Skin of body (tissue), 2 donors: ENCODE data around the gene ACBD3. TPM values are rescaled to one million over a fixed set of nuclear protein-coding genes. Genes with fewer than 3 reads are reported as not detected.

ENCODE experiments used
- DNase-seq: peaks from one replicate; lab custom pipeline; 2025; lab: John Stamatoyannopoulos, UW
- total RNA-seq: library from RNA; depleted of rRNA; stranded (reverse); fragments of >200 nt; gene quantifications from one replicate; pipeline ENCODE4 v1.2.3, GENCODE V29; 2014

Gene ACBD3
- total RNA-seq, 1 donor from 2014 or later = 55.1 TPM

GRCh38 chr1:226202246-226202645, 15.7 kb upstream of the ACBD3 start:
- no peak for DNase-seq

GRCh38 chr1:226201029-226201593, 14.6 kb upstream of the ACBD3 start:
- no peak for DNase-seq

GRCh38 chr1:226199971-226200370, 13.4 kb upstream of the ACBD3 start:
- DNase-seq = no peak

GRCh38 chr1:226195144-226195543, 8.6 kb upstream of the ACBD3 start:
- DNase-seq = no peak

- DNase-seq = no peak
Observed at GRCh38 chr1:226187380-226187779, 839 bp upstream of the ACBD3 start.

- no peak for DNase-seq
Observed at GRCh38 chr1:226187019-226187322, 430 bp upstream of the ACBD3 start.

GRCh38 chr1:226185141-226186036, 1.2 kb downstream of the ACBD3 start:
- DNase-seq = no peak

GRCh38 chr1:226181996-226182714, 4.4 kb downstream of the ACBD3 start:
- DNase-seq = no peak

- no peak for DNase-seq
Observed at GRCh38 chr1:226176870-226177269, 9.7 kb downstream of the ACBD3 start.

- DNase-seq = no peak
Observed at GRCh38 chr1:226172589-226172988, 14.0 kb downstream of the ACBD3 start.

- no peak for DNase-seq
Observed at GRCh38 chr1:226166341-226166740, 20.2 kb downstream of the ACBD3 start.

- no peak for DNase-seq
Observed at GRCh38 chr1:226164154-226164553, 22.4 kb downstream of the ACBD3 start.

- DNase-seq = no peak
Observed at GRCh38 chr1:226162898-226163297, 23.6 kb downstream of the ACBD3 start.

GRCh38 chr1:226158983-226159382, 27.6 kb downstream of the ACBD3 start:
- no peak for DNase-seq

- no peak for DNase-seq
Observed at GRCh38 chr1:226158457-226158856, 28.1 kb downstream of the ACBD3 start.

- no peak for DNase-seq
Observed at GRCh38 chr1:226157761-226158316, 28.7 kb downstream of the ACBD3 start.

- DNase-seq = no peak
Observed at GRCh38 chr1:226154593-226154992, 31.9 kb downstream of the ACBD3 start.

GRCh38 chr1:226149806-226150205, 36.7 kb downstream of the ACBD3 start:
- DNase-seq = no peak

GRCh38 chr1:226148121-226148648, 38.4 kb downstream of the ACBD3 start:
- DNase-seq = no peak

- no peak for DNase-seq
Observed at GRCh38 chr1:226144045-226144444, 42.5 kb downstream of the ACBD3 start.

GRCh38 chr1:226135709-226136108, 50.8 kb downstream of the ACBD3 start:
- no peak for DNase-seq

- no peak for DNase-seq
Observed at GRCh38 chr1:226135059-226135651, 51.4 kb downstream of the ACBD3 start.
